HG03135 (cell line): ENCODE results near the gene SV2C.
"Not testable (repeated sequence)": the region's sequence is repeated elsewhere in the genome, so short reads cannot be mapped to it uniquely, and the experiment has no call there.

ENCODE experiments used
- ATAC-seq: cut with Tn5 transposase; IDR thresholded peaks from one replicate; pipeline ENCODE4 v1.9.1; 2021; ENCODE audit warnings: mild to moderate bottlenecking, moderate library complexity; ENCODE audit not compliant: unreplicated experiment

The SV2C gene

GRCh38 chr5:76334574-76334973 lies 251.4 kb downstream of the SV2C start:
- no peak for ATAC-seq

GRCh38 chr5:76335451-76335850 lies 252.3 kb downstream of the SV2C start:
- not testable (repeated sequence) for ATAC-seq

GRCh38 chr5:76336253-76336809 lies 253.1 kb downstream of the SV2C start:
- ATAC-seq: not testable (repeated sequence)

- ATAC-seq: no peak
Measured at GRCh38 chr5:76337953-76338451, 254.8 kb downstream of the SV2C start.

- ATAC-seq: no peak
Measured at GRCh38 chr5:76339919-76340318, 256.7 kb downstream of the SV2C start.

- ATAC-seq: no peak
Measured at GRCh38 chr5:76341651-76342334, 258.6 kb downstream of the SV2C start.

GRCh38 chr5:76342474-76342873 lies 259.3 kb downstream of the SV2C start:
- no peak for ATAC-seq

GRCh38 chr5:76345582-76345981 lies 262.4 kb downstream of the SV2C start:
- ATAC-seq: no peak

- ATAC-seq: peak; percentile 28
Measured at GRCh38 chr5:76351176-76351575, 268.0 kb downstream of the SV2C start.

- ATAC-seq: peak; percentile 100
Measured at GRCh38 chr5:76351577-76351976, 268.4 kb downstream of the SV2C start.

GRCh38 chr5:76356887-76357286 lies 273.7 kb downstream of the SV2C start:
- no peak for ATAC-seq

- ATAC-seq: no peak
Measured at GRCh38 chr5:76363352-76364225, 280.4 kb downstream of the SV2C start.

GRCh38 chr5:76364226-76364589 lies 281.0 kb downstream of the SV2C start:
- ATAC-seq: no peak

- ATAC-seq: no peak
Measured at GRCh38 chr5:76365561-76365960, 282.4 kb downstream of the SV2C start.

- ATAC-seq: no peak
Measured at GRCh38 chr5:76366596-76366995, 283.4 kb downstream of the SV2C start.

GRCh38 chr5:76367623-76368371 lies 284.6 kb downstream of the SV2C start:
- ATAC-seq: no peak

GRCh38 chr5:76368941-76369340 lies 285.8 kb downstream of the SV2C start:
- no peak for ATAC-seq

- not testable (repeated sequence) for ATAC-seq
Measured at GRCh38 chr5:76369668-76370067, 286.5 kb downstream of the SV2C start.

GRCh38 chr5:76371960-76372322 lies 288.8 kb downstream of the SV2C start:
- ATAC-seq: no peak

- ATAC-seq: no peak
Measured at GRCh38 chr5:76372323-76373054, 289.3 kb downstream of the SV2C start.
